GM23338 (cell line): ENCODE data around the gene SUMF1. TPM values are rescaled to one million over a fixed set of nuclear protein-coding genes. Genes with fewer than 3 reads are reported as not detected.

Experiments
- ATAC-seq: fragments of 200-7000 bp; cut with Tn5 transposase; 3 replicates; pipeline ENCODE4 v1.9.1; 2020
- DNase-seq: peaks from one replicate; pipeline ENCODE4 v3.0.0-alpha.2; 2015; ENCODE audit warnings: low spot score
- H2AFZ ChIP-seq: fragments of 200-600 bp; sonication (generic); 2 replicates; pipeline ENCODE4 v1.8.0; 2016; ENCODE audit warnings: antibody characterized with exemption, mild to moderate bottlenecking, moderate library complexity
- H3F3A ChIP-seq: fragments of 200-600 bp; sonication (generic); replicated peaks from 2 replicates; pipeline ENCODE4 v1.8.0; 2017; ENCODE audit warnings: antibody characterized with exemption, mixed run types, low read depth
- H3K27ac ChIP-seq: fragments of 200-600 bp; sonication (generic); 2 replicates; pipeline ENCODE4 v1.6.1; 2016; ENCODE audit warnings: low read depth
- H3K27me3 ChIP-seq: fragments of 200-600 bp; sonication (generic); 2 replicates; pipeline ENCODE4 v1.8.0; 2016; ENCODE audit warnings: mild to moderate bottlenecking, mixed run types, moderate library complexity; ENCODE audit not compliant: insufficient read depth
- H3K36me3 ChIP-seq: fragments of 200-600 bp; sonication (generic); 2 replicates; pipeline ENCODE4 v1.8.0; 2016; ENCODE audit warnings: mild to moderate bottlenecking; ENCODE audit not compliant: insufficient read depth
- H3K4me1 ChIP-seq: fragments of 200-600 bp; sonication (generic); 2 replicates; pipeline ENCODE4 v1.8.0; 2016; ENCODE audit warnings: mild to moderate bottlenecking, moderate library complexity; ENCODE audit not compliant: insufficient read depth
- H3K4me2 ChIP-seq: fragments of 200-600 bp; sonication (generic); 2 replicates; pipeline ENCODE4 v1.7.1; 2017; ENCODE audit warnings: mixed run types
- H3K4me3 ChIP-seq: fragments of 200-600 bp; sonication (generic); 2 replicates; pipeline ENCODE4 v1.6.1; 2016; ENCODE audit warnings: mixed run types
- H3K79me2 ChIP-seq: fragments of 200-600 bp; sonication (generic); replicated peaks from 2 replicates; pipeline ENCODE4 v1.8.0; 2017; ENCODE audit warnings: mild to moderate bottlenecking; ENCODE audit not compliant: insufficient read depth
- H3K9me2 ChIP-seq: fragments of 200-600 bp; sonication (generic); 2 replicates; pipeline ENCODE4 v1.8.0; 2017; ENCODE audit not compliant: insufficient read depth
- H4K20me1 ChIP-seq: fragments of 200-600 bp; sonication (generic); replicated peaks from 2 replicates; pipeline ENCODE4 v1.8.0; 2017; ENCODE audit warnings: mild to moderate bottlenecking; ENCODE audit not compliant: insufficient read depth
- H3K27ac Mint-ChIP-seq: 2 replicates; pipeline ENCODE4 v1.8.0; 2020; ENCODE audit warnings: inconsistent platforms, mild to moderate bottlenecking, moderate library complexity, mixed read lengths
- H3K27me3 Mint-ChIP-seq: 3 replicates; pipeline ENCODE4 v1.8.0; 2022; ENCODE audit warnings: low read depth, mild to moderate bottlenecking, moderate library complexity, mixed read lengths, inconsistent platforms; ENCODE audit not compliant: insufficient read depth, poor library complexity
- H3K36me3 Mint-ChIP-seq: 3 replicates; pipeline ENCODE4 v1.8.0; 2021; ENCODE audit warnings: low read depth, mild to moderate bottlenecking, inconsistent platforms, moderate library complexity, mixed read lengths
- H3K4me1 Mint-ChIP-seq: 3 replicates; pipeline ENCODE4 v1.8.0; 2020; ENCODE audit warnings: mild to moderate bottlenecking, inconsistent platforms, mixed read lengths
- H3K4me3 Mint-ChIP-seq: 3 replicates; pipeline ENCODE4 v1.8.0; 2021; ENCODE audit warnings: moderate library complexity, mild to moderate bottlenecking, inconsistent platforms, mixed read lengths
- H3K9me3 Mint-ChIP-seq: 3 replicates; pipeline ENCODE4 v1.8.0; 2020; ENCODE audit warnings: moderate library complexity, mild to moderate bottlenecking, inconsistent platforms, mixed read lengths
- CREB1 ChIP-seq: fragments of 250-450 bp; sonication (Bioruptor Pico); IDR thresholded peaks from 2 replicates; pipeline ENCODE4 v1.5.0; 2020; ENCODE audit warnings: low read depth, mild to moderate bottlenecking, moderate library complexity
- CTCF ChIP-seq, 2 experiments: fragments of 200-600 bp in 1 of 2; sonication (generic) in 1 of 2; conservative IDR thresholded peaks; 2 replicates each; pipeline versions ENCODE4 v1.5.1 to v1.6.1; 2016 to 2017; ENCODE audit warnings: antibody characterized with exemption in 2 of 2, low read depth in 2 of 2, mild to moderate bottlenecking in 2 of 2, moderate library complexity in 1 of 2
- ETS1 ChIP-seq: IDR thresholded peaks from 2 replicates; pipeline ENCODE4 v1.6.1; 2016; ENCODE audit warnings: antibody characterized with exemption
- EZH2 ChIP-seq: fragments of 200-600 bp; sonication (generic); IDR thresholded peaks from one replicate; pipeline ENCODE4 v1.8.0; 2017; ENCODE audit warnings: antibody characterized with exemption, mild to moderate bottlenecking, low read depth; ENCODE audit not compliant: unreplicated experiment
- EZH2phosphoT487 ChIP-seq: fragments of 200-600 bp; sonication (generic); IDR thresholded peaks from one replicate; pipeline ENCODE4 v1.8.1; 2018; ENCODE audit warnings: antibody characterized with exemption; ENCODE audit not compliant: unreplicated experiment
- JUNB ChIP-seq: IDR thresholded peaks from one replicate; pipeline ENCODE4 v1.6.1; 2016; ENCODE audit warnings: antibody characterized with exemption; ENCODE audit not compliant: unreplicated experiment
- NANOG ChIP-seq: IDR thresholded peaks from 2 replicates; pipeline ENCODE4 v1.6.1; 2016; ENCODE audit warnings: antibody characterized with exemption, borderline replicate concordance
- POLR2AphosphoS5 ChIP-seq: IDR thresholded peaks from 2 replicates; pipeline ENCODE4 v1.6.1; 2016; ENCODE audit warnings: antibody characterized with exemption, low read depth
- REST ChIP-seq: IDR thresholded peaks from one replicate; pipeline ENCODE4 v1.6.1; 2018; ENCODE audit warnings: antibody characterized with exemption; ENCODE audit not compliant: unreplicated experiment
- STAT1 ChIP-seq: IDR thresholded peaks from one replicate; pipeline ENCODE4 v1.6.1; 2016; ENCODE audit warnings: antibody characterized with exemption; ENCODE audit not compliant: unreplicated experiment
- ZNF114 ChIP-seq: fragments of 250-450 bp; sonication (Bioruptor Pico); IDR thresholded peaks from 2 replicates; pipeline ENCODE4 v1.5.0; 2020; ENCODE audit warnings: mild to moderate bottlenecking, moderate library complexity
- ZNF331 ChIP-seq: fragments of 250-450 bp; sonication (Bioruptor Pico); IDR thresholded peaks from 2 replicates; pipeline ENCODE4 v1.5.0; 2020; ENCODE audit warnings: low read depth, mild to moderate bottlenecking, moderate library complexity
- ZNF462 ChIP-seq: fragments of 250-450 bp; sonication (Bioruptor Pico); IDR thresholded peaks from 2 replicates; pipeline ENCODE4 v1.5.0; 2020; ENCODE audit warnings: mild to moderate bottlenecking, moderate library complexity
- polyA plus RNA-seq: library from polyadenylated mRNA; unstranded; fragments of >200 nt; fragmentation: Nextera tagmentation; extraction: Ambion mirVana; gene quantifications from 2 replicates; pipeline ENCODE4 v1.2.1, GENCODE V29; 2016
- total RNA-seq: library from RNA; depleted of rRNA; stranded (reverse); fragments of >200 nt; shearing (Covaris generic); gene quantifications from 2 replicates; pipeline ENCODE4 v1.2.3, GENCODE V29; 2014

Gene SUMF1
- total and polyA plus RNA-seq, 2 experiments from 2014 or later, result 6.9 to 20.3 TPM

DNA sequence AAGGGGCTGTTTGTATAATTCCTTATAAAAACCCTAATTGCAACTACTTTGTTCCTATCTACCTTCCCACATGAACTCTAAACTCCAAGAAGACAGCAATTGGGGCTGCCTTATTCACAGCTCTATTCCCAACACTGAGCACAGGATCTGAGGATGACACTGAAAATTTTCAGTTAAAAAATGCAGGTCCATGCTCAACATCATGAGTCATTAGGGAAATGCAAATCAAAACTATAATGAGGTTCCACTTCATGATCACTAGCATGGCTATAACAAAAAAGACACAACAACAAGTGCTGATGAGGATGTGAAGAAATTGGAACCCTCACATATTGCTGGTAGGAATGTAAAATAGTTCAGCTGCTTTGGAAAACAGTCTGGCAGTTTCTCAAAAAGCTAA, 12.9 kb downstream of the SUMF1 start:
- H3K4me1 Mint-ChIP-seq, result no peaks in the 10 kb centered on the region
- no peak overlapping the region for H3K4me3 Mint-ChIP-seq
- Histone ChIP-seq H3K9me2 (peaks cover 3% of the 10 kb centered on the region; the same call in 1 of the 2 replicates), H4K20me1 (no peaks in the 10 kb centered on the region), H3K36me3 (no peaks in the 10 kb centered on the region), H3K4me2 (no peak overlapping the region), H3K27me3 (no peaks in the 10 kb centered on the region), H3K79me2 (no peaks in the 10 kb centered on the region), H3K27ac (no peak overlapping the region), H3F3A (no peaks in the 10 kb centered on the region), H3K4me3 (no peak overlapping the region), H3K4me1 (no peaks in the 10 kb centered on the region), H2AFZ (no peak overlapping the region)
- no peaks in the 10 kb centered on the region for H3K27me3 Mint-ChIP-seq
- DNase-seq, result no peak
- H3K27ac Mint-ChIP-seq, result 0 out of 2 replicates have a peak overlapping the region, but pooled peaks have one; percentile 43
- H3K36me3 Mint-ChIP-seq, result peaks cover 6% of the 10 kb centered on the region; the same call in 2 of the 3 replicates
- no peak for TF ChIP-seq ETS1
- no peak for TF ChIP-seq ZNF114 (CRISPR knock-in tag)
- TF ChIP-seq EZH2phosphoT487, result no peak
- no peak for TF ChIP-seq STAT1
- no peak for TF ChIP-seq NANOG
- no peak for TF ChIP-seq ZNF462
- no peak for TF ChIP-seq CREB1
- TF ChIP-seq POLR2AphosphoS5, result no peak
- TF ChIP-seq JUNB, result no peak
- TF ChIP-seq EZH2, result no peak
- no peak for TF ChIP-seq CTCF (conservative IDR thresholded peaks at IDR 0.05; ENCODE audit: low read depth in 2 of 2)
- no peak for TF ChIP-seq ZNF331 (CRISPR knock-in tag)
- TF ChIP-seq REST, result no peak
- H3K9me3 Mint-ChIP-seq, result no peaks in the 10 kb centered on the region
- ATAC-seq, result no peak
